ENCODE measurements around the gene SESTD1. TPM values are rescaled to one million over a fixed set of nuclear protein-coding genes. Genes with fewer than 3 reads are reported as not detected.

SESTD1 gene
- total RNA-seq, 6 donors from 2014 or later, result 38.0 to 108 (median 92.4) TPM

GRCh38 chr2:179181002-179181401 is 83.6 kb downstream of the SESTD1 start:
- ATAC-seq (ENCODE audit: low FRiP score in 2 of 2) (no peak), DNase-seq (no peak)
- TF ChIP-seq POLR2AphosphoS5 (IDR thresholded peaks at IDR 0.05) (no peak), POLR2A (IDR thresholded peaks at IDR 0.05) (no peak), EP300 (IDR thresholded peaks at IDR 0.05) (no peak)
- TF ChIP-seq, protein P1, sequence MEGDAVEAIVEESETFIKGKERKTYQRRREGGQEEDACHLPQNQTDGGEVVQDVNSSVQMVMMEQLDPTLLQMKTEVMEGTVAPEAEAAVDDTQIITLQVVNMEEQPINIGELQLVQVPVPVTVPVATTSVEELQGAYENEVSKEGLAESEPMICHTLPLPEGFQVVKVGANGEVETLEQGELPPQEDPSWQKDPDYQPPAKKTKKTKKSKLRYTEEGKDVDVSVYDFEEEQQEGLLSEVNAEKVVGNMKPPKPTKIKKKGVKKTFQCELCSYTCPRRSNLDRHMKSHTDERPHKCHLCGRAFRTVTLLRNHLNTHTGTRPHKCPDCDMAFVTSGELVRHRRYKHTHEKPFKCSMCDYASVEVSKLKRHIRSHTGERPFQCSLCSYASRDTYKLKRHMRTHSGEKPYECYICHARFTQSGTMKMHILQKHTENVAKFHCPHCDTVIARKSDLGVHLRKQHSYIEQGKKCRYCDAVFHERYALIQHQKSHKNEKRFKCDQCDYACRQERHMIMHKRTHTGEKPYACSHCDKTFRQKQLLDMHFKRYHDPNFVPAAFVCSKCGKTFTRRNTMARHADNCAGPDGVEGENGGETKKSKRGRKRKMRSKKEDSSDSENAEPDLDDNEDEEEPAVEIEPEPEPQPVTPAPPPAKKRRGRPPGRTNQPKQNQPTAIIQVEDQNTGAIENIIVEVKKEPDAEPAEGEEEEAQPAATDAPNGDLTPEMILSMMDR (IDR thresholded peaks at IDR 0.05), result no peak
- H3K9me3 ChIP-seq, result no peaks in the 10 kb centered on the region
- WGBS, 2 donors, result 92 to 93% methylated on average over 3 of the region's 3 CpGs
- H3K36me3 ChIP-seq, result peaks cover 0 to 16% (median 3%) of the 10 kb centered on the region in 4 donors
- no peaks in the 10 kb centered on the region for H3K27me3 ChIP-seq
- peaks cover 0 to 1% (median 0%) of the 10 kb centered on the region in 4 donors for H3K4me1 ChIP-seq
- no peak overlapping the region for H3K4me3 ChIP-seq
- H3K27ac ChIP-seq, result no peak overlapping the region

DNA sequence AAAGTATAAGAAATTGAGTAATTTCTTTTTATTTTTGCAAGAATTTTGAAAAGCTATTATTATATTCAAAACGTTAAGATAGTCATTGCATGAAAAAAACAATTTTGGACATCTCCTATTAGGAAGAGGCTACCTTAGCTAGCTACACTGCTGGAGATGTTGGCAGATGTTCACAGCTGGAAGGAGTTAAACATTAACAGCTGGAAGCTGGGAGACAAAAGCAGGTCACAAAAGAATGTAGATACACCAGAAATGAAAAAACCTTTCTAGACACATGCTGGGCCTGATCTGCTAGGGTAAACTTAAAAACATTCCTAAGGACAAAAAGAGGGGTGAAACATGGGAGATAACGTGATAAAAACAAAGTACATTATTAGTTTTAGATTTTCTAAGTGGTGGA is 84.4 kb downstream of the SESTD1 start:
- TF ChIP-seq EP300 (IDR thresholded peaks at IDR 0.05) (no peak), POLR2A (IDR thresholded peaks at IDR 0.05) (no peak), POLR2AphosphoS5 (IDR thresholded peaks at IDR 0.05) (no peak)
- TF ChIP-seq, protein P1 (IDR thresholded peaks at IDR 0.05), result no peak
- H3K4me3 ChIP-seq, result no peak overlapping the region
- peaks cover 0 to 22% (median 3%) of the 10 kb centered on the region in 4 donors for H3K36me3 ChIP-seq
- no peaks in the 10 kb centered on the region for H3K9me3 ChIP-seq
- H3K27ac ChIP-seq, result no peak overlapping the region
- no peaks in the 10 kb centered on the region for H3K27me3 ChIP-seq
- ATAC-seq (ENCODE audit: low FRiP score in 2 of 2), result no peak
- DNase-seq, result no peak
- H3K4me1 ChIP-seq, result no peaks in the 10 kb centered on the region
- WGBS, 2 donors, result 71 to 78% methylated on average over 2 of the region's 2 CpGs

DNA sequence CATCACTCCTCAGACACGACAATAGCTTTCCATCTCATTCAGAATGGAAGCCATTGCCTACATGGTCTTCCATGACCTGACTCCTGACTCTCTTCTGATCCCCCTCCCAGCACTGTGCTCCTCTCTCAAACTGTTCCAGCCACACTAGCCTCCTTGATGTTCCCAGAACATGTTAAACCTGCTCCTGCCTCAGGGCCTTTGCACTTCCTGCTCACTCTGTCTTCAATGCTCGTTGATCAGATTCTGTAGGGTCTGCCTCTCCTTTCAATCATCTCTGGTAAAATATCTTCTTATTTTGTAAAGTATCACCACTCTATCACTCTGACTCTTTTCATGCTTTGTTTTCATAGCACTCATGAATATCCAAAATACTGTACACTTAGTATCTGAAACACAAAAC is 84.9 kb downstream of the SESTD1 start:
- DNase-seq (no peak), ATAC-seq (ENCODE audit: low FRiP score in 2 of 2) (no peak)
- H3K4me3 ChIP-seq, result no peak overlapping the region
- no peaks in the 10 kb centered on the region for H3K9me3 ChIP-seq
- H3K36me3 ChIP-seq, result peaks cover 0 to 26% (median 3%) of the 10 kb centered on the region in 4 donors
- 90 to 97% methylated on average over 2 of the region's 2 CpGs for WGBS, 2 donors
- H3K27me3 ChIP-seq, result no peaks in the 10 kb centered on the region
- no peak overlapping the region for H3K27ac ChIP-seq
- H3K4me1 ChIP-seq, result no peaks in the 10 kb centered on the region
- TF ChIP-seq POLR2AphosphoS5 (IDR thresholded peaks at IDR 0.05) (no peak), EP300 (IDR thresholded peaks at IDR 0.05) (no peak), POLR2A (IDR thresholded peaks at IDR 0.05) (no peak)
- TF ChIP-seq, protein P1 (IDR thresholded peaks at IDR 0.05), result no peak

- ATAC-seq (ENCODE audit: low FRiP score in 2 of 2), result no peak
- H3K36me3 ChIP-seq, result peaks cover 0 to 28% (median 3%) of the 10 kb centered on the region in 4 donors
- no peaks in the 10 kb centered on the region for H3K4me1 ChIP-seq
- DNase-seq, result no peak
- TF ChIP-seq POLR2A (IDR thresholded peaks at IDR 0.05) (no peak), POLR2AphosphoS5 (IDR thresholded peaks at IDR 0.05) (no peak), EP300 (IDR thresholded peaks at IDR 0.05) (no peak)
- TF ChIP-seq, protein P1 (IDR thresholded peaks at IDR 0.05), result no peak
- 87 to 92% methylated on average over 1 of the region's 1 CpG for WGBS, 2 donors
- no peaks in the 10 kb centered on the region for H3K9me3 ChIP-seq
- no peak overlapping the region for H3K27ac ChIP-seq
- H3K27me3 ChIP-seq, result no peaks in the 10 kb centered on the region
- no peak overlapping the region for H3K4me3 ChIP-seq
Observed at GRCh38 chr2:179177694-179178093, 86.9 kb downstream of the SESTD1 start.

DNA sequence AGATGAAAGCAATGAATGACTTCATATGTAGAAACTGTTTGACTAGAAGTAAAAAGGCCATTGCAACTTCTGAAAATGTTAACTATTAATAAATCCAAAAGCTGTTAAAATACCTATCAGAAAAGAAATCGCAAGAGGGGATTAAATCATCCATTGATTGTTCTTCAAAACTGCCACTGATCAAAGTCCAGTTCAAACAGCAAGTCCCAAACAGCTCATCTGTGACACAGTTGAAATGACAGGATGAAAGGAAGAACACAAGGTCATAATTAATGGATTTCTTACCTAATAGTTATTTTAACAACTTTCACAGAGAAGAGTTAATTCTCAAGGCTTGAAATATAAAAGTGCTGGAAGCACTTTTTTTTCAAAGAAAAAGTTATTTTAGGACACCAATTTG is 90.4 kb downstream of the SESTD1 start:
- H3K36me3 ChIP-seq, result peaks cover 0 to 21% (median 0%) of the 10 kb centered on the region in 4 donors
- TF ChIP-seq EP300 (IDR thresholded peaks at IDR 0.05), result no peak
- no peak for TF ChIP-seq POLR2AphosphoS5 (IDR thresholded peaks at IDR 0.05)
- TF ChIP-seq, protein P1 (IDR thresholded peaks at IDR 0.05), result no peak
- no peak for TF ChIP-seq POLR2A (IDR thresholded peaks at IDR 0.05)
- H3K27ac ChIP-seq, result no peak overlapping the region
- no peaks in the 10 kb centered on the region for H3K4me1 ChIP-seq
- no peak overlapping the region for H3K4me3 ChIP-seq
- no peaks in the 10 kb centered on the region for H3K9me3 ChIP-seq
- H3K27me3 ChIP-seq, result no peaks in the 10 kb centered on the region
- ATAC-seq (ENCODE audit: low FRiP score in 2 of 2), result no peak
- DNase-seq, result no peak
- 92 to 97% methylated on average over 1 of the region's 1 CpG for WGBS, 2 donors
